Loucy (cell line): ENCODE data around the gene CBX7.
A peak's percentile ranks its signal among the peaks of the same experiment; 100 is the strongest.

Experiments used
- H2AFZ ChIP-seq: fragments of 200-600 bp; sonication (generic); 2 replicates; pipeline ENCODE4 v1.6.0; 2016; ENCODE audit warnings: antibody characterized with exemption, mild to moderate bottlenecking, low read length, moderate library complexity
- H3F3A ChIP-seq: fragments of 200-600 bp; 2 replicates; pipeline ENCODE4 v1.6.0; 2016; ENCODE audit warnings: antibody characterized with exemption, low read depth, mild to moderate bottlenecking
- H3K27me3 ChIP-seq: fragments of 200-600 bp; sonication (generic); 2 replicates; pipeline ENCODE4 v1.6.1; 2014; ENCODE audit warnings: low read length, mild to moderate bottlenecking; ENCODE audit not compliant: insufficient read depth, poor library complexity, severe bottlenecking
- H3K36me3 ChIP-seq: fragments of 200-600 bp; sonication (generic); 2 replicates; pipeline ENCODE4 v1.6.1; 2016; ENCODE audit warnings: low read length; ENCODE audit not compliant: insufficient read depth
- H3K4me1 ChIP-seq: fragments of 200-600 bp; sonication (generic); 2 replicates; pipeline ENCODE4 v1.5.1; 2014; ENCODE audit warnings: low read length, mild to moderate bottlenecking; ENCODE audit not compliant: insufficient read depth, poor library complexity, severe bottlenecking
- H3K4me2 ChIP-seq: fragments of 200-600 bp; sonication (generic); 2 replicates; pipeline ENCODE4 v1.6.0; 2014; ENCODE audit warnings: antibody characterized with exemption, low read length, low read depth, mild to moderate bottlenecking; ENCODE audit not compliant: poor library complexity, severe bottlenecking
- H3K4me3 ChIP-seq: fragments of 200-600 bp; sonication (generic); 2 replicates; pipeline ENCODE4 v1.5.1; 2014; ENCODE audit warnings: low read length, mild to moderate bottlenecking, mixed read lengths; ENCODE audit not compliant: poor library complexity, severe bottlenecking
- H3K79me2 ChIP-seq: fragments of 200-600 bp; sonication (generic); 2 replicates; pipeline ENCODE4 v1.6.1; 2014; ENCODE audit warnings: low read length; ENCODE audit not compliant: insufficient read depth
- H3K9ac ChIP-seq: fragments of 200-600 bp; sonication (generic); 2 replicates; pipeline ENCODE4 v1.6.0; 2014; ENCODE audit warnings: mild to moderate bottlenecking, low read depth, low read length, moderate library complexity; ENCODE audit not compliant: poor library complexity, severe bottlenecking
- H3K9me2 ChIP-seq: fragments of 200-600 bp; sonication (generic); replicated peaks from 2 replicates; pipeline ENCODE4 v1.6.1; 2016; ENCODE audit warnings: low read depth, low read length, mixed read lengths
- H3K9me3 ChIP-seq: fragments of 200-600 bp; sonication (generic); 2 replicates; pipeline ENCODE4 v1.6.1; 2014; ENCODE audit warnings: mild to moderate bottlenecking, antibody characterized with exemption, low read length, low read depth; ENCODE audit not compliant: insufficient read depth
- H4K20me1 ChIP-seq: fragments of 200-600 bp; sonication (generic); 2 replicates; pipeline ENCODE4 v1.6.0; 2014; ENCODE audit warnings: antibody characterized with exemption, low read length, mild to moderate bottlenecking; ENCODE audit not compliant: insufficient read depth, poor library complexity, severe bottlenecking
- EZH2phosphoT487 ChIP-seq: fragments of 200-600 bp; IDR thresholded peaks from 2 replicates; pipeline ENCODE4 v1.6.1; 2018; ENCODE audit warnings: antibody characterized with exemption, mild to moderate bottlenecking, moderate library complexity, borderline replicate concordance
- TF ChIP-seq, protein P1 (sequence below): fragments of 200-600 bp; sonication (generic); conservative IDR thresholded peaks from 2 replicates; pipeline ENCODE4 v1.5.1; 2014; ENCODE audit warnings: mild to moderate bottlenecking, antibody characterized with exemption, low read length

The CBX7 gene

DNA sequence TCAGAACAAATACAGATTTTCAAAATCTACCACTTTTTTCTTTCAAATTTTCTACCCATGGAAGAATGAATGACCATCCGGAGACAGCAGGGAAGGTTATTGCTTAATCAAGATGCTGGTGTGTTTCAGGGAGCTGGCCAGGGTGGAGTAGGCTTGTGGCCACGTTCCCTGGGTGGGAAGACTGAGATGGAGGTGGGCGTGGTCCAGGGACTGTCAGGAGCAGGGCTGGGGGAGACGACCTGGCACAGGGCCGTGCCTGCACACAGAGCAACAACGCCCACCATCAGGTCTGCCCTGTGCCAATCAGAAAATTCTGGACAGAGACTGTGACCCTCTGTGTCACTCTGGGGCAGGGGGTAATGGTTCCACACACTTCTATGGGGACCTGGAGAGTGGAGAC, 62.6 kb downstream of the CBX7 start:
- H3K4me3 ChIP-seq = peak overlapping the region; percentile 66
- peak overlapping the region; percentile 84 for H3K4me2 ChIP-seq
- H3K9ac ChIP-seq = peak overlapping the region; percentile 77
- H3K4me1 ChIP-seq = peaks cover 61% of the 10 kb centered on the region
- TF ChIP-seq EZH2phosphoT487 = no peak
- TF ChIP-seq, protein P1, sequence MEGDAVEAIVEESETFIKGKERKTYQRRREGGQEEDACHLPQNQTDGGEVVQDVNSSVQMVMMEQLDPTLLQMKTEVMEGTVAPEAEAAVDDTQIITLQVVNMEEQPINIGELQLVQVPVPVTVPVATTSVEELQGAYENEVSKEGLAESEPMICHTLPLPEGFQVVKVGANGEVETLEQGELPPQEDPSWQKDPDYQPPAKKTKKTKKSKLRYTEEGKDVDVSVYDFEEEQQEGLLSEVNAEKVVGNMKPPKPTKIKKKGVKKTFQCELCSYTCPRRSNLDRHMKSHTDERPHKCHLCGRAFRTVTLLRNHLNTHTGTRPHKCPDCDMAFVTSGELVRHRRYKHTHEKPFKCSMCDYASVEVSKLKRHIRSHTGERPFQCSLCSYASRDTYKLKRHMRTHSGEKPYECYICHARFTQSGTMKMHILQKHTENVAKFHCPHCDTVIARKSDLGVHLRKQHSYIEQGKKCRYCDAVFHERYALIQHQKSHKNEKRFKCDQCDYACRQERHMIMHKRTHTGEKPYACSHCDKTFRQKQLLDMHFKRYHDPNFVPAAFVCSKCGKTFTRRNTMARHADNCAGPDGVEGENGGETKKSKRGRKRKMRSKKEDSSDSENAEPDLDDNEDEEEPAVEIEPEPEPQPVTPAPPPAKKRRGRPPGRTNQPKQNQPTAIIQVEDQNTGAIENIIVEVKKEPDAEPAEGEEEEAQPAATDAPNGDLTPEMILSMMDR = no peak
- H3K9me2 ChIP-seq = no peaks in the 10 kb centered on the region
- peaks cover 6% of the 10 kb centered on the region; the same call in 1 of the 2 replicates for H3K79me2 ChIP-seq
- no peaks in the 10 kb centered on the region for H4K20me1 ChIP-seq
- no peaks in the 10 kb centered on the region for H3K9me3 ChIP-seq
- no peak overlapping the region for H2AFZ ChIP-seq
- no peaks in the 10 kb centered on the region for H3K27me3 ChIP-seq
- peaks cover 4% of the 10 kb centered on the region; the same call in 1 of the 2 replicates for H3F3A ChIP-seq
- no peaks in the 10 kb centered on the region for H3K36me3 ChIP-seq

DNA sequence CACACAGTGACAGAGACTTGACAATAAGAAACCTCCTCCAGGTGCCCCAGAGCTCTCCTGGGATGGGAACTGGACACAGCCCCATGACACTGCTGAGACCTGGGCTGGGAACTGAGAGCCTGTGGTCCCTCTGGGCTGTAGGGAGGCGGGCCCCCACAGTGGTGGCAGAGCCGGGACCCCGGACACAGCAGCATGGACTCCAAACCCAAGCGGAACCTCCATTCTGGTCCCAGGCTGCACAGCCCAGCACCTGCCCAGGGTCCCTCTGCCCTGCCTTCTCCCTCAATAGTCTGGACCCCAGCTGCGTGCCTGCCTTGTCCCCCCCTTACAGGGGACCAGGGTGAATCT, 63.8 kb downstream of the CBX7 start:
- Histone ChIP-seq H3K36me3 (no peaks in the 10 kb centered on the region), H2AFZ (no peak overlapping the region), H3K9me3 (no peaks in the 10 kb centered on the region), H3K9ac (peak overlapping the region; percentile 77), H3F3A (peaks cover 4% of the 10 kb centered on the region; the same call in 1 of the 2 replicates), H3K27me3 (no peaks in the 10 kb centered on the region), H3K4me2 (no peak overlapping the region), H3K9me2 (no peaks in the 10 kb centered on the region), H3K4me1 (peaks cover 61% of the 10 kb centered on the region), H3K4me3 (no peak overlapping the region), H3K79me2 (peaks cover 6% of the 10 kb centered on the region; the same call in 1 of the 2 replicates), H4K20me1 (no peaks in the 10 kb centered on the region)
- no peak for TF ChIP-seq EZH2phosphoT487
- TF ChIP-seq, protein P1 = no peak

DNA sequence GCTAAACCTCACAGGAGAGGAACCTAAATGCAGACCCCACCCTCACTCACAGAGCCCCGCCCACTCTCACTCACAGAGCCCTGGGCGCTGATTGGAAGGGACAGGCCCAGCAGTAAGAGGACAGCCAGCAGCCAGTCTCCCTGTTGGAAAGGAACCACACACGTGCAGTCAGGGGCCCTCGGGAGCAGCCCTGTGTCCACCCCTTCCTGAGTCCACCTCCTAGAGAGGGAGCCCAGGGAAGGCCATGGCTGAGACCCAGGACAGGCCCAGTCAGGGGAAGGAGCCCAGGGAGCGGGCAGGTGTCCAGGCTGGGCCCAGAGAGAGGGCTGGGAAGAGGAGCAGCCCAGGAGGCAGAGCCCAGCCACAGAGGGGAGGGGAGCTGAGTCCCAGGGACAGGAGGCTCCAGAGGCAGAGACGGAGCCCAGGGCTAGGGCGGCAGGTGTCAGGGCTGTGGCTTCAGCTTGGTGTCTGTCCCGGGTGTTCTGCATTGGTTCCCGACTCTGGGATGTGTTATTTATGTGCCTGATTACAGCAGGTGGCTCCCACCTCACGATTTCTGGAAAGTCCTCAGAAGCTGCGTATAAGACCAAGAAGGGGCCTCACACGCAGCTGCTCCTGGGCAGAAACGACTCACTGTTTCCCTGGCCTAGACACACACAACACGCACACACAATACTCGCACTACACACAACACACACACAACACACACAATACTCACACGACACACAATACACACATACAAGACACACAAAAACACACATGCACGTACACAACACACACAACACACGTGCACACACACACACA, 64.4 kb downstream of the CBX7 start:
- no peaks in the 10 kb centered on the region for H3K27me3 ChIP-seq
- H3K79me2 ChIP-seq = peaks cover 6% of the 10 kb centered on the region; the same call in 1 of the 2 replicates
- no peaks in the 10 kb centered on the region for H3K9me3 ChIP-seq
- no peak overlapping the region for H3K4me2 ChIP-seq
- H3K36me3 ChIP-seq = no peaks in the 10 kb centered on the region
- no peak overlapping the region for H2AFZ ChIP-seq
- H3K9ac ChIP-seq = peak overlapping the region; percentile 77
- H3K4me1 ChIP-seq = peaks cover 66% of the 10 kb centered on the region
- no peak overlapping the region for H3K4me3 ChIP-seq
- H3F3A ChIP-seq = peaks cover 4% of the 10 kb centered on the region; the same call in 1 of the 2 replicates
- TF ChIP-seq EZH2phosphoT487 = no peak
- TF ChIP-seq, protein P1 = no peak
- no peaks in the 10 kb centered on the region for H4K20me1 ChIP-seq
- H3K9me2 ChIP-seq = no peaks in the 10 kb centered on the region
